Ascending aorta (tissue), 2 donors: ENCODE measurements around the gene PCDHB6. TPM values are rescaled to one million over a fixed set of nuclear protein-coding genes. Genes with fewer than 3 reads are reported as not detected.
"Not testable (repeated sequence)": the region's sequence is repeated elsewhere in the genome, so short reads cannot be mapped to it uniquely, and the experiment has no call there.

Source experiments
- DNase-seq, 2 donors: peaks; one replicate each; pipeline ENCODE4 v3.0.0-alpha.2; 2019; ENCODE audit warnings: low spot score in 2 of 2
- H3K27ac ChIP-seq, 2 donors: fragments of 200-600 bp; sonication (generic); one replicate each; pipeline ENCODE4 v1.5.1; 2016 to 2017; ENCODE audit warnings: mild to moderate bottlenecking in 1 of 2
- H3K27me3 ChIP-seq: fragments of 200-600 bp; sonication (generic); one replicate; pipeline ENCODE4 v1.5.1; 2017
- H3K36me3 ChIP-seq, 2 donors: fragments of 200-600 bp; sonication (generic); one replicate each; pipeline ENCODE4 v1.5.1; 2016
- H3K4me1 ChIP-seq, 2 donors: fragments of 200-600 bp; sonication (generic); one replicate each; pipeline ENCODE4 v1.5.1; 2016 to 2017; ENCODE audit warnings: mild to moderate bottlenecking in 1 of 2
- H3K4me3 ChIP-seq, 2 donors: fragments of 200-600 bp; sonication (generic); one replicate each; pipeline ENCODE4 v1.5.1; 2016 to 2017; ENCODE audit warnings: mild to moderate bottlenecking in 1 of 2
- H3K9me3 ChIP-seq, 2 donors: fragments of 200-600 bp; sonication (generic); one replicate each; pipeline ENCODE4 v1.5.1; 2016
- CTCF ChIP-seq, 3 experiments: fragments of 200-600 bp in 2 of 3; fragments of 450-650 bp in 1 of 3; sonication (generic) in 2 of 3; IDR thresholded peaks; one replicate each; pipeline ENCODE4 v1.5.1; 2016 to 2019; ENCODE audit warnings: antibody characterized with exemption in 3 of 3, mild to moderate bottlenecking in 1 of 3, moderate library complexity in 1 of 3
- intact Hi-C: fragments of 100-400 bp; cut with DNase I; formaldehyde crosslinking; loops from one replicate; pipeline ENCODE4 v1.15.1; 2023
- total RNA-seq: library from RNA; depleted of rRNA; stranded (reverse); fragments of >200 nt; gene quantifications from one replicate; pipeline ENCODE4 v1.1.0, GENCODE V29; 2016

The PCDHB6 gene
- total RNA-seq, 1 donor from 2014 or later: 1.5 TPM

GRCh38 chr5:141172381-141173204 lies 22.7 kb downstream of the PCDHB6 start, which contains the start of gene PCDHB7:
TSS of gene PCDHB7 (plus strand) at chr5:141172644. CDS start at chr5:141172836, 192 bp downstream.
- Histone ChIP-seq H3K4me3 (peak within 1 kb of the TSS; percentile 11 to 20), H3K4me1 (no peaks in the 10 kb centered on the region), H3K27me3 (no peaks in the 10 kb centered on the region), H3K9me3 (peaks cover 8 to 75% of the 10 kb centered on the region in 2 donors), H3K27ac (no peak within 1 kb of the TSS), H3K36me3 (no peaks in the 10 kb centered on the region)
- peak in 2 of 3 experiments; percentile 26 to 41 for TF ChIP-seq CTCF (IDR thresholded peaks at IDR 0.05)
- intact Hi-C loops: no loop called here
- no peak for DNase-seq

- H3K27me3 ChIP-seq: not testable (repeated sequence)
- H3K9me3 ChIP-seq: peaks cover 17 to 82% of the 10 kb centered on the region in 2 donors
These were observed 24.6 kb downstream of the PCDHB6 start for GRCh38 chr5:141174291-141175104.

GRCh38 chr5:141175933-141176332 lies 26.1 kb downstream of the PCDHB6 start:
- no peak for DNase-seq
- intact Hi-C loops: no loop called here
- no peaks in the 10 kb centered on the region for H3K4me1 ChIP-seq
- peaks cover 17 to 76% of the 10 kb centered on the region in 2 donors for H3K9me3 ChIP-seq
- no peak overlapping the region for H3K4me3 ChIP-seq
- H3K27me3 ChIP-seq: no peaks in the 10 kb centered on the region
- no peak for TF ChIP-seq CTCF (IDR thresholded peaks at IDR 0.05)
- no peak overlapping the region for H3K27ac ChIP-seq
- H3K36me3 ChIP-seq: no peaks in the 10 kb centered on the region

More at GRCh38 chr5:141174291-141175104, 24.6 kb downstream of the PCDHB6 start:
- H3K4me3 ChIP-seq, H3K27ac ChIP-seq, H3K36me3 ChIP-seq, DNase-seq, H3K4me1 ChIP-seq, intact Hi-C loops: not testable (repeated sequence)

GRCh38 chr5:141177577-141178191 lies 27.8 kb downstream of the PCDHB6 start, which contains the start of gene PCDHB8:
TSS of gene PCDHB8 (plus strand) at chr5:141177790. CDS start at chr5:141178035, 245 bp downstream.
- intact Hi-C loops, H3K4me3 ChIP-seq, DNase-seq, H3K27ac ChIP-seq, H3K36me3 ChIP-seq, H3K4me1 ChIP-seq, H3K27me3 ChIP-seq: not testable (repeated sequence)
- peaks cover 17 to 77% of the 10 kb centered on the region in 2 donors for H3K9me3 ChIP-seq

- Histone ChIP-seq H3K4me3 (peak overlapping the region in 1 of 2 donors; percentile 8), H3K9me3 (peaks cover 27 to 75% of the 10 kb centered on the region in 2 donors)
- H3K27me3 ChIP-seq, H3K27ac ChIP-seq, DNase-seq, intact Hi-C loops, H3K4me1 ChIP-seq, H3K36me3 ChIP-seq: not testable (repeated sequence)
These were observed 29.5 kb downstream of the PCDHB6 start for GRCh38 chr5:141179371-141179770.

- DNase-seq, H3K36me3 ChIP-seq, H3K27ac ChIP-seq, H3K4me1 ChIP-seq, H3K27me3 ChIP-seq, H3K4me3 ChIP-seq, intact Hi-C loops: not testable (repeated sequence)
- H3K9me3 ChIP-seq: peaks cover 27 to 75% of the 10 kb centered on the region in 2 donors
These were observed 30.0 kb downstream of the PCDHB6 start for GRCh38 chr5:141179876-141180275.

GRCh38 chr5:141180313-141180712 lies 30.5 kb downstream of the PCDHB6 start:
- intact Hi-C loops: no loop called here
- H3K4me1 ChIP-seq: no peaks in the 10 kb centered on the region
- no peak for TF ChIP-seq CTCF (IDR thresholded peaks at IDR 0.05)
- no peak overlapping the region for H3K4me3 ChIP-seq
- no peak overlapping the region for H3K27ac ChIP-seq
- H3K27me3 ChIP-seq: no peaks in the 10 kb centered on the region
- DNase-seq: no peak
- H3K9me3 ChIP-seq: peaks cover 30 to 75% of the 10 kb centered on the region in 2 donors
- H3K36me3 ChIP-seq: no peaks in the 10 kb centered on the region
